ENCODE data around the gene SMAD1.

SMAD1 gene

DNA sequence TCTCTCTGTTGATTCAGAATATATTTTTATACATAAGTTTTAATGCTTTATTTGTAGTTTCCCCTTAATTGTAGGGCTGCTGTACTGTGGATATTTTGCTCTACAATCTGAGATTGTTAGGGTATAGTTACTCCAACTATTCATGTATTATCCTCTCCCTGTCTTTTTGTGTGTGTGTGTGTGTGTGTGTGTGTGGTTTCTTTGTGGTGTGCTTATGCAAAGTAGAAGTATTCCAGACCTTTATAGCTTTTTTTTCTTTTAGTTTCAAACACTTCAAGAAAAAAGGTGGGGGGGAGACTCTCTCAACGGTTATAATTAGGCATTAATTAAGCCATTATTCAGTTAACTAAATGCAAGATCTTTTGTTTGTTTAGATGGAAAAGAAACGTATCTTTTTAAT is 6.7 kb downstream of the SMAD1 start:
- no peak overlapping the region for H3K4me3 ChIP-seq (ENCODE audit: low read depth, low read length)
- TF ChIP-seq POLR2A (IDR thresholded peaks at IDR 0.05; ENCODE audit: extremely low read depth, insufficient read length): no peak
- TF ChIP-seq, protein P1, sequence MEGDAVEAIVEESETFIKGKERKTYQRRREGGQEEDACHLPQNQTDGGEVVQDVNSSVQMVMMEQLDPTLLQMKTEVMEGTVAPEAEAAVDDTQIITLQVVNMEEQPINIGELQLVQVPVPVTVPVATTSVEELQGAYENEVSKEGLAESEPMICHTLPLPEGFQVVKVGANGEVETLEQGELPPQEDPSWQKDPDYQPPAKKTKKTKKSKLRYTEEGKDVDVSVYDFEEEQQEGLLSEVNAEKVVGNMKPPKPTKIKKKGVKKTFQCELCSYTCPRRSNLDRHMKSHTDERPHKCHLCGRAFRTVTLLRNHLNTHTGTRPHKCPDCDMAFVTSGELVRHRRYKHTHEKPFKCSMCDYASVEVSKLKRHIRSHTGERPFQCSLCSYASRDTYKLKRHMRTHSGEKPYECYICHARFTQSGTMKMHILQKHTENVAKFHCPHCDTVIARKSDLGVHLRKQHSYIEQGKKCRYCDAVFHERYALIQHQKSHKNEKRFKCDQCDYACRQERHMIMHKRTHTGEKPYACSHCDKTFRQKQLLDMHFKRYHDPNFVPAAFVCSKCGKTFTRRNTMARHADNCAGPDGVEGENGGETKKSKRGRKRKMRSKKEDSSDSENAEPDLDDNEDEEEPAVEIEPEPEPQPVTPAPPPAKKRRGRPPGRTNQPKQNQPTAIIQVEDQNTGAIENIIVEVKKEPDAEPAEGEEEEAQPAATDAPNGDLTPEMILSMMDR (IDR thresholded peaks at IDR 0.05; ENCODE audit: low read depth, low read length): no peak
- TF ChIP-seq, protein P2, sequence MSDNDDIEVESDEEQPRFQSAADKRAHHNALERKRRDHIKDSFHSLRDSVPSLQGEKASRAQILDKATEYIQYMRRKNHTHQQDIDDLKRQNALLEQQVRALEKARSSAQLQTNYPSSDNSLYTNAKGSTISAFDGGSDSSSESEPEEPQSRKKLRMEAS (IDR thresholded peaks at IDR 0.05; ENCODE audit: low read depth, low read length): no peak
- TF ChIP-seq MYC (IDR thresholded peaks at IDR 0.05; ENCODE audit: low read depth, low read length): no peak
- no peak for DNase-seq (ENCODE audit: low read depth)

DNA sequence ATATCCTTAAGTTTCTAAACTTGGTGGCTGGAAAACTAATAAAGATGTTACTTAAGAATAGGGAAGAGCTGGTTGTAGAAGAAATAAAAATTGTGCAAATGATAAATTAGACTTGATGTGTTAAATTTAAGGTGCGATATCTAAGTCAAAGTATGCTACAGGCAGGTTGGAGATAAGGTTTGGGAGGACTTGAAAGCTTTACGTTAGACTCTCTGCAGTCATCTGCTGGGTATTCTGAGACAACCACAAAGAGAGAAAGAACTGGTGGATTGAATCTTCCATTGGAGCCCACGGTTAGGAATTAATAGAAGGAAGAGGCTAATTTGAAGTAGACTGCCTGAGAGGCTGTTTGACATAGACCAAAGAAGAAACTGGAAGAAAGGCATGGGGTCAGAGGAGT is 7.9 kb downstream of the SMAD1 start:
- no peak overlapping the region for H3K4me3 ChIP-seq (ENCODE audit: low read depth, low read length)
- TF ChIP-seq, protein P1 (IDR thresholded peaks at IDR 0.05; ENCODE audit: low read depth, low read length): no peak
- no peak for TF ChIP-seq POLR2A (IDR thresholded peaks at IDR 0.05; ENCODE audit: extremely low read depth, insufficient read length)
- TF ChIP-seq, protein P2 (IDR thresholded peaks at IDR 0.05; ENCODE audit: low read depth, low read length): no peak
- no peak for TF ChIP-seq MYC (IDR thresholded peaks at IDR 0.05; ENCODE audit: low read depth, low read length)

GRCh38 chr4:145490361-145490760 is 8.7 kb downstream of the SMAD1 start:
- TF ChIP-seq POLR2A (IDR thresholded peaks at IDR 0.05; ENCODE audit: extremely low read depth, insufficient read length): no peak
- TF ChIP-seq, protein P1 (IDR thresholded peaks at IDR 0.05; ENCODE audit: low read depth, low read length): no peak
- TF ChIP-seq MYC (IDR thresholded peaks at IDR 0.05; ENCODE audit: low read depth, low read length): no peak
- TF ChIP-seq, protein P2 (IDR thresholded peaks at IDR 0.05; ENCODE audit: low read depth, low read length): no peak
- H3K4me3 ChIP-seq (ENCODE audit: low read depth, low read length): no peak overlapping the region
- no peak for DNase-seq (ENCODE audit: low read depth)

More for the DNA sequence above, 7.9 kb downstream of the SMAD1 start:
- no peak for DNase-seq (ENCODE audit: low read depth)

GRCh38 chr4:145490796-145491195 is 9.1 kb downstream of the SMAD1 start:
- TF ChIP-seq, protein P1 (IDR thresholded peaks at IDR 0.05; ENCODE audit: low read depth, low read length): no peak
- TF ChIP-seq MYC (IDR thresholded peaks at IDR 0.05; ENCODE audit: low read depth, low read length) (no peak), POLR2A (IDR thresholded peaks at IDR 0.05; ENCODE audit: extremely low read depth, insufficient read length) (no peak)
- TF ChIP-seq, protein P2 (IDR thresholded peaks at IDR 0.05; ENCODE audit: low read depth, low read length): no peak
- no peak for DNase-seq (ENCODE audit: low read depth)
- H3K4me3 ChIP-seq (ENCODE audit: low read depth, low read length): no peak overlapping the region

- no peak overlapping the region for H3K4me3 ChIP-seq (ENCODE audit: low read depth, low read length)
- no peak for DNase-seq (ENCODE audit: low read depth)
- TF ChIP-seq, protein P1 (IDR thresholded peaks at IDR 0.05; ENCODE audit: low read depth, low read length): no peak
- TF ChIP-seq POLR2A (IDR thresholded peaks at IDR 0.05; ENCODE audit: extremely low read depth, insufficient read length) (no peak), MYC (IDR thresholded peaks at IDR 0.05; ENCODE audit: low read depth, low read length) (no peak)
- TF ChIP-seq, protein P2 (IDR thresholded peaks at IDR 0.05; ENCODE audit: low read depth, low read length): no peak
Measured at GRCh38 chr4:145492376-145492775, 10.7 kb downstream of the SMAD1 start.
